ENCODE measurements around the gene ADK. TPM values are rescaled to one million over a fixed set of nuclear protein-coding genes. Genes with fewer than 3 reads are reported as not detected.

ADK gene
- total RNA-seq, 2 experiments from 2014 or later, result 56.9 to 57.5 TPM

DNA sequence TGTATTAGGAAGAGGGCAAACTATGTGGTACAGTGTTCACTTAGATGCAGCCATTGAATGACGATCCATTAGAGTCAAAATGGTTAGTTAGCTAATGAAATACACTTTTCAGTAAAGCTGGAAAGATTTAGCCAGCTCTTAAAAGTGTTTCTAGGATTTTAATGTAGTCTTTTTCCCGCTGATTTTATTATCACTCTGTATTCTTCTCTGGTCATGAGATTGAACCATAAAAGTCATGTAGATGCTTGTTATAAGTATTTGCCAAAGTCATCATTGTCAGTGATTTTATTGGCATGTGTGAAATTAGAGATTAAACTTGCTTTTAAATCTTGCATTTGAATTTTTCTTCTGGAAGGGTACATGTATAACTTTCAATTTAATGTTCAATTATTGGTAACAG, 93.8 kb downstream of the ADK start:
- Mint-ChIP-seq H3K4me1 (ENCODE audit: low read depth) (peaks cover 2% of the 10 kb centered on the region), H3K27ac (no peak overlapping the region), H3K36me3 (ENCODE audit: low read depth) (peaks cover 8% of the 10 kb centered on the region), H3K9me3 (no peaks in the 10 kb centered on the region), H3K4me3 (no peak overlapping the region), H3K27me3 (no peaks in the 10 kb centered on the region)
- ChIA-PET CTCF (interaction anchor here (0.6 to 2.5 kb wide), 26 partner anchors 10 to 858 kb away, joined by 3 to 14 read pairs (median 4); no protein-coding TSS in a partner anchor), POLR2A (interaction anchor here (0.9 kb wide), 1 partner anchor 32 kb away, joined by 3 read pairs; no protein-coding TSS in a partner anchor)
- intact Hi-C loops (cut with micrococcal nuclease), result loop anchor here (5.0 kb wide), 1 partner anchor 857 kb away; no protein-coding TSS in a partner anchor
- ATAC-seq (no peak), DNase-seq (no peak)
- TF ChIP-seq CTCF (IDR thresholded peaks at IDR 0.05), result no peak

- H3K27me3 Mint-ChIP-seq, result no peaks in the 10 kb centered on the region
These were observed 95.5 kb downstream of the ADK start for GRCh38 chr10:74246495-74246894.

GRCh38 chr10:74249865-74250264, 98.8 kb downstream of the ADK start:
- ChIA-PET POLR2A (no interaction called here), CTCF (interaction anchor here (0.5 to 1.5 kb wide), 3 partner anchors 11 to 37 kb away, joined by 3 read pairs; no protein-coding TSS in a partner anchor)
- Mint-ChIP-seq H3K4me1 (ENCODE audit: low read depth) (peaks cover under 1% of the 10 kb centered on the region), H3K36me3 (ENCODE audit: low read depth) (no peaks in the 10 kb centered on the region), H3K27me3 (no peaks in the 10 kb centered on the region), H3K4me3 (no peak overlapping the region), H3K27ac (no peak overlapping the region), H3K9me3 (no peaks in the 10 kb centered on the region)
- no peak for ATAC-seq
- TF ChIP-seq CTCF (IDR thresholded peaks at IDR 0.05), result no peak
- no peak for DNase-seq
- intact Hi-C loops (cut with micrococcal nuclease), result no loop called here

More at GRCh38 chr10:74246495-74246894, 95.5 kb downstream of the ADK start:
- no peak for DNase-seq
- POLR2A ChIA-PET, result no interaction called here
- no peak for TF ChIP-seq CTCF (IDR thresholded peaks at IDR 0.05)
- no peak overlapping the region for H3K4me3 Mint-ChIP-seq
- ATAC-seq, result no peak
- intact Hi-C loops (cut with micrococcal nuclease), result no loop called here
- H3K4me1 Mint-ChIP-seq (ENCODE audit: low read depth), result peaks cover 2% of the 10 kb centered on the region
- CTCF ChIA-PET, result interaction anchor here (0.9 kb wide), 1 partner anchor 10 kb away, joined by 3 read pairs; no protein-coding TSS in a partner anchor
- H3K27ac Mint-ChIP-seq, result no peak overlapping the region
- H3K36me3 Mint-ChIP-seq (ENCODE audit: low read depth), result peaks cover 8% of the 10 kb centered on the region
- H3K9me3 Mint-ChIP-seq, result no peaks in the 10 kb centered on the region

GRCh38 chr10:74255214-74255613, 104.2 kb downstream of the ADK start:
- Mint-ChIP-seq H3K27me3 (no peaks in the 10 kb centered on the region), H3K36me3 (ENCODE audit: low read depth) (peaks cover 2% of the 10 kb centered on the region), H3K4me1 (ENCODE audit: low read depth) (peaks cover 11% of the 10 kb centered on the region), H3K4me3 (no peak overlapping the region), H3K9me3 (no peaks in the 10 kb centered on the region), H3K27ac (no peak overlapping the region)
- no peak for TF ChIP-seq CTCF (IDR thresholded peaks at IDR 0.05)
- DNase-seq, result no peak
- ATAC-seq, result no peak
- intact Hi-C loops (cut with micrococcal nuclease), result no loop called here
- ChIA-PET CTCF (interaction anchor here (1.4 kb wide), 1 partner anchor 11 kb away, joined by 5 read pairs; no protein-coding TSS in a partner anchor), POLR2A (no interaction called here)

GRCh38 chr10:74255888-74256357, 104.9 kb downstream of the ADK start:
- no peaks in the 10 kb centered on the region for H3K9me3 Mint-ChIP-seq
- H3K4me1 Mint-ChIP-seq (ENCODE audit: low read depth), result peaks cover 11% of the 10 kb centered on the region
- TF ChIP-seq CTCF (IDR thresholded peaks at IDR 0.05), result no peak
- ChIA-PET POLR2A (no interaction called here), CTCF (interaction anchor here (1.4 kb wide), 1 partner anchor 12 kb away, joined by 5 read pairs; no protein-coding TSS in a partner anchor)
- no peak overlapping the region for H3K27ac Mint-ChIP-seq
- peaks cover 2% of the 10 kb centered on the region for H3K36me3 Mint-ChIP-seq (ENCODE audit: low read depth)
- no peak for DNase-seq
- no peak for ATAC-seq
- intact Hi-C loops (cut with micrococcal nuclease), result no loop called here
- H3K27me3 Mint-ChIP-seq, result no peaks in the 10 kb centered on the region
- H3K4me3 Mint-ChIP-seq, result no peak overlapping the region

All from activated CD8-positive, alpha-beta T cell treated with anti-CD3 and anti-CD28 coated beads for 36 hours (primary cell).